ENCODE data around the gene STX1A.

Gene STX1A

GRCh38 chr7:73737491-73738219 lies 18.2 kb upstream of the STX1A start:
- FAIRE-seq (no peak), DNase-seq (ENCODE audit: insufficient read length, low spot score) (no peak)
- TF ChIP-seq TAF1 (IDR thresholded peaks at IDR 0.05; ENCODE audit: low read depth, low read length) (no peak), POU2F2 (IDR thresholded peaks at IDR 0.05; ENCODE audit: low read depth, low read length) (no peak), POLR2A (IDR thresholded peaks at IDR 0.05; ENCODE audit: low read depth, low read length) (no peak), SPI1 (IDR thresholded peaks at IDR 0.05; ENCODE audit: low read depth, low read length) (no peak), POLR2AphosphoS5 (IDR thresholded peaks at IDR 0.05; ENCODE audit: low read depth, low read length) (no peak), PAX5 (IDR thresholded peaks at IDR 0.05; ENCODE audit: insufficient read depth, low read length, severe bottlenecking) (no peak)

GRCh38 chr7:73736885-73737284 lies 17.4 kb upstream of the STX1A start:
- TF ChIP-seq TAF1 (IDR thresholded peaks at IDR 0.05; ENCODE audit: low read depth, low read length): no peak
- TF ChIP-seq PAX5 (IDR thresholded peaks at IDR 0.05; ENCODE audit: insufficient read depth, low read length, severe bottlenecking): no peak
- no peak for TF ChIP-seq SPI1 (IDR thresholded peaks at IDR 0.05; ENCODE audit: low read depth, low read length)
- TF ChIP-seq POU2F2 (IDR thresholded peaks at IDR 0.05; ENCODE audit: low read depth, low read length): no peak
- TF ChIP-seq POLR2A (IDR thresholded peaks at IDR 0.05; ENCODE audit: low read depth, low read length): no peak
- TF ChIP-seq POLR2AphosphoS5 (IDR thresholded peaks at IDR 0.05; ENCODE audit: low read depth, low read length): no peak
- DNase-seq (ENCODE audit: insufficient read length, low spot score) (no peak), FAIRE-seq (no peak)

GRCh38 chr7:73735528-73735905 lies 16.0 kb upstream of the STX1A start:
- no peak for DNase-seq (ENCODE audit: insufficient read length, low spot score)
- no peak for FAIRE-seq
- TF ChIP-seq POLR2A (IDR thresholded peaks at IDR 0.05; ENCODE audit: low read depth, low read length) (no peak), SPI1 (IDR thresholded peaks at IDR 0.05; ENCODE audit: low read depth, low read length) (no peak), PAX5 (IDR thresholded peaks at IDR 0.05; ENCODE audit: insufficient read depth, low read length, severe bottlenecking) (no peak), POU2F2 (IDR thresholded peaks at IDR 0.05; ENCODE audit: low read depth, low read length) (no peak), TAF1 (IDR thresholded peaks at IDR 0.05; ENCODE audit: low read depth, low read length) (no peak), POLR2AphosphoS5 (IDR thresholded peaks at IDR 0.05; ENCODE audit: low read depth, low read length) (no peak)

DNA sequence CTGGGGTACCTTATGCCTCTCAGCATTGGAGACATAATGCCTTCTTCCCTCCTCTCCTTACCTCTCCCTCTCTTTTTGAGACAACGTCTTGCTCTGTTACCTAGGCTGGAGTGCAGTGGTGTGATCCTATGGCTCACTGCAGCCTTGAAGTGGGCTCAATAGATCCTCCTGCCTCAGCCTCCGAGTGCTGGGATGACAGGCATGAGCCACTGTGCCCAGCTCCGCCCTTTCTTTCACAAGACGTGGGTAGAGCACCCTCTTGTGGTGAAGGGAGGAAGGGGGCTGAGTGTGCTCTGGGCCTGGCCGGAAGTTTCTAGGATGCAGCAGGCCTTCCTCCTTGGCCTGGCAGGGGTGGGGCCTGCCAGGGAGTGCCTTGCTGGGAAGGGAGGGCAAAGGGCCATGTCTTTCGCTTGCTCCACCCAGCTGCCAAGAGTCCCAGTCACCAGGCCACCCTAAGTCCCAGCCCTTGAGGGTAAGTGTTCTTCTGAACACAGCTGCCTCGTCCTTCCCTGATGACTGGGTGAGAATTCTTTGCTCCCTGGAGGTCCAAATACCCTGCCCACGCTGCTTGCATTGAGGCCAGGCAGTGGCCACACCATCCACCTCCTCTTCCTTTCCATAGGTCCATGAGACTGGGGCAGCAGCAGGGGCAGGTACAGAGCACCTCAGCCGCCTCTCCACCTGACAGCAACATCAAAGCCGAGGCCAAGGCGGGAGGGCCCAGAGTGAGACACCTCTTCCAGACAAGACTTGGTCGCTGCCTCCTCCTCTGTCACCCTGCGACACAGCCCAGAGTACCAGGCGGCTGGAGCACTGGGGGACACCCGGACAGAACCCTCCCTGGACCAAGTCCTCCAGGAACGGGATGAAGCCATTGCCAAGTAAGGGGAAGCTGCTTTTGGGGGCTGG lies 15.4 kb upstream of the STX1A start:
- FAIRE-seq (peak; percentile 93), DNase-seq (ENCODE audit: insufficient read length, low spot score) (peak; percentile 63)
- TF ChIP-seq TAF1 (IDR thresholded peaks at IDR 0.05; ENCODE audit: low read depth, low read length) (no peak), SPI1 (IDR thresholded peaks at IDR 0.05; ENCODE audit: low read depth, low read length) (peak; percentile 35)

- FAIRE-seq (no peak), DNase-seq (ENCODE audit: insufficient read length, low spot score) (no peak)
- TF ChIP-seq POLR2A (IDR thresholded peaks at IDR 0.05; ENCODE audit: low read depth, low read length): no peak
- TF ChIP-seq POLR2AphosphoS5 (IDR thresholded peaks at IDR 0.05; ENCODE audit: low read depth, low read length): no peak
- TF ChIP-seq POU2F2 (IDR thresholded peaks at IDR 0.05; ENCODE audit: low read depth, low read length): no peak
- no peak for TF ChIP-seq PAX5 (IDR thresholded peaks at IDR 0.05; ENCODE audit: insufficient read depth, low read length, severe bottlenecking)
- TF ChIP-seq SPI1 (IDR thresholded peaks at IDR 0.05; ENCODE audit: low read depth, low read length): no peak
- TF ChIP-seq TAF1 (IDR thresholded peaks at IDR 0.05; ENCODE audit: low read depth, low read length): no peak
Observed at GRCh38 chr7:73732397-73732796, 12.9 kb upstream of the STX1A start.

DNA sequence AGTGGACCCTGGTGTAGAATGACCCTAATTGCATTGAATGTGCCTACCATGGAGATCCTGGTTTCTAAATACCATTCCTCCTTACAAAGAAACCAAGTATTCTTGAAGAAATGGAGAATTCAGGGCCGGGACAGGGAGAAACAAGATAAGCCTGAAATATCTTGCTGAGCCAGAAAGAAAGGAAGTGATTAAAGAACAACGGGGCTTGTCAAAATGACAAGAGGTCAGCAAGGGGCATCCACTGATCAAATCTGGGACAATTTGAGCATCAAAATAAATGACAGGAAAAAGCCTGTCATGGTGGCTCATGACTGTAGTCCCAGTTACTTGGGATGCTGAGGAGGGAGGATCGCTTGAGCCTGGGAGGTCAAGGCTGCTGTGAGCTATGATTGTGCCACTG lies 11.0 kb upstream of the STX1A start:
- no peak for DNase-seq (ENCODE audit: insufficient read length, low spot score)
- TF ChIP-seq PAX5 (IDR thresholded peaks at IDR 0.05; ENCODE audit: insufficient read depth, low read length, severe bottlenecking) (no peak), SPI1 (IDR thresholded peaks at IDR 0.05; ENCODE audit: low read depth, low read length) (no peak), POLR2A (IDR thresholded peaks at IDR 0.05; ENCODE audit: low read depth, low read length) (no peak), TAF1 (IDR thresholded peaks at IDR 0.05; ENCODE audit: low read depth, low read length) (no peak), POU2F2 (IDR thresholded peaks at IDR 0.05; ENCODE audit: low read depth, low read length) (no peak), POLR2AphosphoS5 (IDR thresholded peaks at IDR 0.05; ENCODE audit: low read depth, low read length) (no peak)
- no peak for FAIRE-seq

GRCh38 chr7:73728551-73728950 lies 9.1 kb upstream of the STX1A start:
- no peak for DNase-seq (ENCODE audit: insufficient read length, low spot score)
- no peak for TF ChIP-seq POLR2A (IDR thresholded peaks at IDR 0.05; ENCODE audit: low read depth, low read length)
- no peak for TF ChIP-seq TAF1 (IDR thresholded peaks at IDR 0.05; ENCODE audit: low read depth, low read length)
- no peak for TF ChIP-seq POLR2AphosphoS5 (IDR thresholded peaks at IDR 0.05; ENCODE audit: low read depth, low read length)
- TF ChIP-seq SPI1 (IDR thresholded peaks at IDR 0.05; ENCODE audit: low read depth, low read length): no peak
- TF ChIP-seq PAX5 (IDR thresholded peaks at IDR 0.05; ENCODE audit: insufficient read depth, low read length, severe bottlenecking): no peak
- no peak for TF ChIP-seq POU2F2 (IDR thresholded peaks at IDR 0.05; ENCODE audit: low read depth, low read length)
- no peak for FAIRE-seq

GRCh38 chr7:73727952-73728351 lies 8.5 kb upstream of the STX1A start:
- no peak for TF ChIP-seq POLR2A (IDR thresholded peaks at IDR 0.05; ENCODE audit: low read depth, low read length)
- TF ChIP-seq TAF1 (IDR thresholded peaks at IDR 0.05; ENCODE audit: low read depth, low read length): no peak
- TF ChIP-seq POLR2AphosphoS5 (IDR thresholded peaks at IDR 0.05; ENCODE audit: low read depth, low read length): no peak
- TF ChIP-seq POU2F2 (IDR thresholded peaks at IDR 0.05; ENCODE audit: low read depth, low read length): no peak
- no peak for TF ChIP-seq SPI1 (IDR thresholded peaks at IDR 0.05; ENCODE audit: low read depth, low read length)
- no peak for TF ChIP-seq PAX5 (IDR thresholded peaks at IDR 0.05; ENCODE audit: insufficient read depth, low read length, severe bottlenecking)
- DNase-seq (ENCODE audit: insufficient read length, low spot score): no peak
- FAIRE-seq: no peak

- TF ChIP-seq TAF1 (IDR thresholded peaks at IDR 0.05; ENCODE audit: low read depth, low read length): no peak
- TF ChIP-seq PAX5 (IDR thresholded peaks at IDR 0.05; ENCODE audit: insufficient read depth, low read length, severe bottlenecking): no peak
- no peak for TF ChIP-seq POLR2A (IDR thresholded peaks at IDR 0.05; ENCODE audit: low read depth, low read length)
- no peak for TF ChIP-seq POLR2AphosphoS5 (IDR thresholded peaks at IDR 0.05; ENCODE audit: low read depth, low read length)
- FAIRE-seq (no peak), DNase-seq (ENCODE audit: insufficient read length, low spot score) (no peak)
Observed at GRCh38 chr7:73726083-73726466, 6.6 kb upstream of the STX1A start.
